Natural killer cell treated with Interleukin-12 subunit alpha and Interleukin-12 subunit beta and Interleukin-15 and Interleukin-18, amount 100 ng/mL, for 72 hours (primary cell): ENCODE results near the gene OR11H6. TPM values are rescaled to one million over a fixed set of nuclear protein-coding genes. Genes with fewer than 3 reads are reported as not detected.

ENCODE experiments used
- total RNA-seq, 2 donors: library from RNA; stranded (reverse); gene quantifications; one replicate each; pipeline ENCODE4 v1.2.3, GENCODE V29; 2022

OR11H6 gene
- total RNA-seq, 2 donors from 2014 or later, result not detected

Other genes with a start within 250 kb of the OR11H6 start
- not detected for gene OR4K15, start 248.1 kb upstream of the OR11H6 start, total RNA-seq
- gene OR4Q2, start 221.5 kb upstream of the OR11H6 start, total RNA-seq, result not detected
- gene OR4K14, start 204.4 kb upstream of the OR11H6 start, total RNA-seq, result not detected
- not detected for gene OR4K13, start 187.7 kb upstream of the OR11H6 start, total RNA-seq
- gene OR4L1, start 163.7 kb upstream of the OR11H6 start, total RNA-seq, result not detected
- not detected for gene OR4K17, start 113.0 kb upstream of the OR11H6 start, total RNA-seq
- gene OR4N5, start 84.9 kb upstream of the OR11H6 start, total RNA-seq, result not detected
- not detected for gene OR11G2, start 32.8 kb upstream of the OR11H6 start, total RNA-seq
- not detected for gene OR11H7, start 5.3 kb downstream of the OR11H6 start, total RNA-seq
- not detected for gene OR11H4, start 15.6 kb downstream of the OR11H6 start, total RNA-seq
- 10 to 100 TPM; 27.4 to 27.7 TPM for gene TTC5, start 82.2 kb downstream of the OR11H6 start, total RNA-seq
- gene CCNB1IP1, start 109.6 kb downstream of the OR11H6 start, total RNA-seq, result 10 to 100 TPM; 25.4 to 66.3 TPM
- gene PARP2, start 119.9 kb downstream of the OR11H6 start, total RNA-seq, result 10 to 100 TPM; 23.7 to 37.2 TPM
- 10 to 100 TPM; 38.2 to 47.6 TPM for gene TEP1, start 189.8 kb downstream of the OR11H6 start, total RNA-seq
- under 1 TPM; 0.22 to 0.43 TPM for gene KLHL33, start 212.5 kb downstream of the OR11H6 start, total RNA-seq
- 10 to 100 TPM; 43.1 to 78.0 TPM for gene OSGEP, start 231.1 kb downstream of the OR11H6 start, total RNA-seq
- 100 to 1,000 TPM; 130 to 151 TPM for gene APEX1, start 231.5 kb downstream of the OR11H6 start, total RNA-seq
- 10 to 100 TPM; 33.3 to 34.5 TPM for gene PIP4P1, start 237.7 kb downstream of the OR11H6 start, total RNA-seq
- gene PNP, start 245.7 kb downstream of the OR11H6 start, total RNA-seq, result 100 to 1,000 TPM; 124 to 199 TPM